SK-N-SH (cell line): Measurements from ENCODE around the gene SHISAL1. TPM values are rescaled to one million over a fixed set of nuclear protein-coding genes. Genes with fewer than 3 reads are reported as not detected.

Source experiments
- CTCF ChIA-PET: fragments of 300-600, 350-600 bp; formaldehyde crosslinking; extraction: SDS; loops from one replicate; lab custom pipeline; 2021; lab: Yijun Ruan, JAX
- POLR2A ChIA-PET: fragments of 350-600 bp; sonication (Branson Sonifier 250); formaldehyde crosslinking; extraction: SDS; loops from one replicate; lab custom pipeline; 2020; ENCODE audit warnings: antibody characterized with exemption, inconsistent platforms; lab: Yijun Ruan, JAX
- DNase-seq: peaks from one replicate; pipeline ENCODE4 v3.0.0; 2012
- H2AFZ ChIP-seq: fragments of 200-600 bp; sonication (generic); 2 replicates; pipeline ENCODE4 v1.8.1; 2016; ENCODE audit warnings: antibody characterized with exemption, mild to moderate bottlenecking, low read depth
- H3F3A ChIP-seq: fragments of 200-600 bp; sonication (generic); replicated peaks from 2 replicates; pipeline ENCODE3; 2016; ENCODE audit warnings: antibody characterized with exemption, mild to moderate bottlenecking; ENCODE audit not compliant: insufficient read depth
- H3K27ac ChIP-seq, 2 experiments: fragments of 200-500 bp in 1 of 2; fragments of 200-600 bp in 1 of 2; sonication (Bioruptor generic) in 1 of 2; sonication (generic), shearing (Covaris generic) in 1 of 2; 2 replicates each; pipeline versions ENCODE4 v1.5.1 to v1.6.1; 2014 to 2016; ENCODE audit warnings: low read depth in 2 of 2, inconsistent platforms in 1 of 2, low read length in 1 of 2, mild to moderate bottlenecking in 1 of 2, mixed read lengths in 1 of 2
- H3K27me3 ChIP-seq: fragments of 200-600 bp; sonication (generic), shearing (Covaris generic); 2 replicates; pipeline ENCODE4 v1.6.1; 2016; ENCODE audit warnings: mixed run types; ENCODE audit not compliant: insufficient read depth
- H3K36me3 ChIP-seq, 2 experiments: fragments of 200-500 bp in 1 of 2; fragments of 200-600 bp in 1 of 2; sonication (Bioruptor generic) in 1 of 2; sonication (generic) in 1 of 2; replicated peaks in 1 of 2; 2 replicates each; pipeline versions ENCODE3 to v1.5.1; 2014 to 2016; ENCODE audit warnings: low read length in 1 of 2, mild to moderate bottlenecking in 1 of 2; ENCODE audit not compliant: insufficient read depth in 2 of 2, control insufficient read depth in 1 of 2
- H3K4me1 ChIP-seq, 2 experiments: fragments of 200-500 bp in 1 of 2; fragments of 200-600 bp in 1 of 2; sonication (Bioruptor generic) in 1 of 2; sonication (generic), shearing (Covaris generic) in 1 of 2; 2 replicates each; pipeline versions ENCODE4 v1.5.1 to v1.6.1; 2014 to 2016; ENCODE audit warnings: low read depth in 1 of 2, low read length in 1 of 2, mixed run types in 1 of 2; ENCODE audit not compliant: insufficient read depth in 2 of 2, control insufficient read depth in 1 of 2
- H3K4me2 ChIP-seq: fragments of 200-600 bp; sonication (generic), shearing (Covaris generic); 2 replicates; pipeline ENCODE4 v1.6.1; 2017; ENCODE audit warnings: mixed run types
- H3K4me3 ChIP-seq, 2 experiments: fragments of 200-500 bp in 1 of 2; fragments of 200-600 bp in 1 of 2; sonication (Bioruptor generic) in 1 of 2; sonication (generic), shearing (Covaris generic) in 1 of 2; 2 replicates each; pipeline versions ENCODE4 v1.5.1 to v1.8.1; 2014 to 2016; ENCODE audit warnings: low read depth in 2 of 2, inconsistent platforms in 1 of 2, low read length in 1 of 2, mild to moderate bottlenecking in 1 of 2, mixed read lengths in 1 of 2, moderate library complexity in 1 of 2
- H3K79me2 ChIP-seq: fragments of 200-600 bp; sonication (generic); 2 replicates; pipeline ENCODE4 v1.8.1; 2017; ENCODE audit warnings: mild to moderate bottlenecking; ENCODE audit not compliant: insufficient read depth
- H3K9ac ChIP-seq: fragments of 200-600 bp; sonication (generic); 2 replicates; pipeline ENCODE4 v1.6.1; 2017; ENCODE audit warnings: mixed run types
- H3K9me2 ChIP-seq: fragments of 200-600 bp; sonication (generic); 2 replicates; pipeline ENCODE4 v1.6.1; 2017; ENCODE audit warnings: mixed run types
- H3K9me3 ChIP-seq: fragments of 200-600 bp; sonication (generic); 2 replicates; pipeline ENCODE4 v1.6.1; 2017; ENCODE audit warnings: mixed run types, mild to moderate bottlenecking, moderate library complexity
- H4K20me1 ChIP-seq: fragments of 200-600 bp; sonication (generic); 2 replicates; pipeline ENCODE4 v1.6.1; 2017; ENCODE audit warnings: mild to moderate bottlenecking, mixed run types; ENCODE audit not compliant: insufficient read depth
- EP300 ChIP-seq, 2 experiments: IDR thresholded peaks; 2 replicates each; pipeline versions ENCODE4 v1.4.0 to v1.6.1; 2012; ENCODE audit warnings: borderline replicate concordance in 1 of 2, low read depth in 1 of 2, low read length in 1 of 2
- FOXJ3 ChIP-seq: sonication (generic); formaldehyde crosslinking; IDR thresholded peaks from 2 replicates; pipeline ENCODE4 v1.5.1; 2020; ENCODE audit warnings: mild to moderate bottlenecking, missing genetic modification reagents
- RFX5 ChIP-seq: IDR thresholded peaks from 2 replicates; pipeline ENCODE4 v1.6.1; 2012; ENCODE audit warnings: mild to moderate bottlenecking, improper control_type of control experiment, low read length
- TCF12 ChIP-seq: IDR thresholded peaks from 2 replicates; pipeline ENCODE4 v1.4.0; 2012
- YY1 ChIP-seq: IDR thresholded peaks from 2 replicates; pipeline ENCODE4 v1.4.0; 2012; ENCODE audit warnings: low read depth, mild to moderate bottlenecking
- WGBS: methylation state at CpG from one replicate; pipeline ENCODE4 v1.1.6; 2017; ENCODE audit warnings: low lambda C conversion rate; 5-methylcytosine and 5-hydroxymethylcytosine counted together
- polyA plus RNA-seq, 3 experiments: library from polyadenylated mRNA; depleted of rRNA; stranded (reverse); fragments of >200 nt; gene quantifications; 2 replicates each; pipeline ENCODE4 v1.2.3, GENCODE V29; 2012
- TF ChIP-seq, protein P1 (sequence below): IDR thresholded peaks from 2 replicates; pipeline ENCODE4; 2012
- TF ChIP-seq, protein P2 (sequence below): fragments of 150-350 bp; IDR thresholded peaks from 2 replicates; pipeline ENCODE4 v1.6.1; 2016; ENCODE audit warnings: mild to moderate bottlenecking, low read depth, low read length
- TF ChIP-seq, protein P3 (sequence below): fragments of 150-350 bp; IDR thresholded peaks from 2 replicates; pipeline ENCODE4 v1.6.1; 2017; ENCODE audit warnings: antibody characterized with exemption, low read length, low read depth, borderline replicate concordance

The SHISAL1 gene
- polyA plus RNA-seq, 1 of the 3 experiments (the other 2 are of a cell fraction): 0.10 TPM

DNA sequence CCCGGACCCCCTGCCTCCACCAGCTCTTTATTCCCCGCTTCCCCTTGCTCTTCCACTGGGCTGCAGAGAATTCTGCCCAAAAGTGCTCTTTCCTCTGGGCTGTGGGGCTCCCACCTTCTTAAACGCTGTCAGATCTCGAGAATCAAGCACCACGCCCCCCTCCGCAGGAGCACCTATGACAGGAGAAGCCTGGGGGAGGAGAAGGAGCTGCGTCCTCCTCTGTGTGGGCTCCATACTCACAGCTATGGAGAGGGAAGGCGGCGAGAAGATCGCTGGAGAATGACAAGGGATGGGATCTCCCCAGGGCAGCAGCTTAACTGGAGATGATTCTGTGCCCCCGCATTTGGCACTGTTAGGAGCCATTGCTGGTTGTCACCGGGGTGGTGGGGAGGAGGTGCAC, 19.7 kb downstream of the SHISAL1 start:
- H3K9me3 ChIP-seq: 0 out of 2 replicates have a peak, but pooled peaks cover 4% of the 10 kb centered on the region
- H3K9ac ChIP-seq: no peak overlapping the region
- no peaks in the 10 kb centered on the region for H3K27me3 ChIP-seq
- no peak for TF ChIP-seq RFX5
- TF ChIP-seq, protein P1, sequence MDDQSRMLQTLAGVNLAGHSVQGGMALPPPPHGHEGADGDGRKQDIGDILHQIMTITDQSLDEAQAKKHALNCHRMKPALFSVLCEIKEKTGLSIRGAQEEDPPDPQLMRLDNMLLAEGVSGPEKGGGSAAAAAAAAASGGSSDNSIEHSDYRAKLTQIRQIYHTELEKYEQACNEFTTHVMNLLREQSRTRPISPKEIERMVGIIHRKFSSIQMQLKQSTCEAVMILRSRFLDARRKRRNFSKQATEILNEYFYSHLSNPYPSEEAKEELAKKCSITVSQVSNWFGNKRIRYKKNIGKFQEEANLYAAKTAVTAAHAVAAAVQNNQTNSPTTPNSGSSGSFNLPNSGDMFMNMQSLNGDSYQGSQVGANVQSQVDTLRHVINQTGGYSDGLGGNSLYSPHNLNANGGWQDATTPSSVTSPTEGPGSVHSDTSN: no peak
- H3K79me2 ChIP-seq: no peaks in the 10 kb centered on the region
- no peaks in the 10 kb centered on the region for H3K36me3 ChIP-seq
- no peak overlapping the region for H3K4me3 ChIP-seq
- H4K20me1 ChIP-seq: no peaks in the 10 kb centered on the region
- WGBS: 86% methylated on average over 12 of the region's 12 CpGs
- no peak overlapping the region for H2AFZ ChIP-seq
- H3K4me1 ChIP-seq: no peaks in the 10 kb centered on the region; a peak in 1 of 4 replicates
- H3F3A ChIP-seq: no peaks in the 10 kb centered on the region
- no peak overlapping the region for H3K4me2 ChIP-seq
- no peaks in the 10 kb centered on the region for H3K9me2 ChIP-seq
- POLR2A ChIA-PET: no interaction called here
- no peak for DNase-seq
- CTCF ChIA-PET: interaction anchor here (0.6 to 0.8 kb wide), 2 partner anchors 98 to 277 kb away, joined by 3 read pairs; no protein-coding TSS in a partner anchor
- H3K27ac ChIP-seq: no peak overlapping the region

DNA sequence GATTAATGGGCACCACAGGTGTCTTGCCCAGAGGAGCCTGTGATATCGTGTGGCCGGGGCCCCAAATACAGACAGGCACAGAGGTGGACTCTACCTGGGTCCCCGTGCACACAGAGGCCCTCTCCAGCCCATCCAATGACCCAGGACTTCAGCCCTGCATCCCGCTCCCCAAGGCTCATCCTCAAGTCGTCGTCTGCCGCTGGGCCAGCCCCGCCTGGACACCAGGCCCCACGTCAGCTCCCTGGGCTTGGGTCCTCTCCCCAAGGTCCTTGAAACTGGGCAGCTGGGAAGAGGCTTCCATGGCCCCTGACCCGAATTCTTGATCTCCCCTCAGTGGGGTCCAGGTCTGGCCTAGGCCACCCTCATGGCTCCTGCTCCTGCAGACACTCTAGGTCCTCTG, 20.2 kb downstream of the SHISAL1 start:
- H3K27ac ChIP-seq: no peak overlapping the region
- H3K4me3 ChIP-seq: no peak overlapping the region
- no peak for TF ChIP-seq FOXJ3 (CRISPR knock-in tag)
- no peak for TF ChIP-seq TCF12
- TF ChIP-seq EP300 (IDR thresholded peaks at IDR 0.05; ENCODE audit: borderline replicate concordance in 1 of 2, low read depth in 1 of 2, low read length in 1 of 2): no peak
- TF ChIP-seq, protein P2, sequence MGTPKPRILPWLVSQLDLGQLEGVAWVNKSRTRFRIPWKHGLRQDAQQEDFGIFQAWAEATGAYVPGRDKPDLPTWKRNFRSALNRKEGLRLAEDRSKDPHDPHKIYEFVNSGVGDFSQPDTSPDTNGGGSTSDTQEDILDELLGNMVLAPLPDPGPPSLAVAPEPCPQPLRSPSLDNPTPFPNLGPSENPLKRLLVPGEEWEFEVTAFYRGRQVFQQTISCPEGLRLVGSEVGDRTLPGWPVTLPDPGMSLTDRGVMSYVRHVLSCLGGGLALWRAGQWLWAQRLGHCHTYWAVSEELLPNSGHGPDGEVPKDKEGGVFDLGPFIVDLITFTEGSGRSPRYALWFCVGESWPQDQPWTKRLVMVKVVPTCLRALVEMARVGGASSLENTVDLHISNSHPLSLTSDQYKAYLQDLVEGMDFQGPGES: no peak
- TF ChIP-seq, protein P3, sequence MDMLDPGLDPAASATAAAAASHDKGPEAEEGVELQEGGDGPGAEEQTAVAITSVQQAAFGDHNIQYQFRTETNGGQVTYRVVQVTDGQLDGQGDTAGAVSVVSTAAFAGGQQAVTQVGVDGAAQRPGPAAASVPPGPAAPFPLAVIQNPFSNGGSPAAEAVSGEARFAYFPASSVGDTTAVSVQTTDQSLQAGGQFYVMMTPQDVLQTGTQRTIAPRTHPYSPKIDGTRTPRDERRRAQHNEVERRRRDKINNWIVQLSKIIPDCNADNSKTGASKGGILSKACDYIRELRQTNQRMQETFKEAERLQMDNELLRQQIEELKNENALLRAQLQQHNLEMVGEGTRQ: no peak
- no peak for TF ChIP-seq YY1
- H3K9ac ChIP-seq: no peak overlapping the region
- H3K27me3 ChIP-seq: no peaks in the 10 kb centered on the region
- no peaks in the 10 kb centered on the region for H3F3A ChIP-seq
- H3K9me3 ChIP-seq: 0 out of 2 replicates have a peak, but pooled peaks cover 4% of the 10 kb centered on the region
- H4K20me1 ChIP-seq: no peaks in the 10 kb centered on the region
- WGBS: 94% methylated on average over 6 of the region's 10 CpGs
- H3K36me3 ChIP-seq: no peaks in the 10 kb centered on the region
- H3K4me1 ChIP-seq: no peaks in the 10 kb centered on the region; a peak in 1 of 4 replicates
- no peaks in the 10 kb centered on the region for H3K79me2 ChIP-seq
- DNase-seq: no peak
- CTCF ChIA-PET: interaction anchor here (0.6 to 0.8 kb wide), 2 partner anchors 98 to 278 kb away, joined by 3 read pairs; no protein-coding TSS in a partner anchor
- POLR2A ChIA-PET: no interaction called here
- no peak overlapping the region for H2AFZ ChIP-seq
- no peaks in the 10 kb centered on the region for H3K9me2 ChIP-seq
- no peak overlapping the region for H3K4me2 ChIP-seq
